HG03139 (cell line): ENCODE results near the gene CRYBG2.
"Not testable (repeated sequence)": the region's sequence is repeated elsewhere in the genome, so short reads cannot be mapped to it uniquely, and the experiment has no call there.

ENCODE experiments used
- ATAC-seq: cut with Tn5 transposase; IDR thresholded peaks from one replicate; pipeline ENCODE4 v1.9.1; 2021; ENCODE audit not compliant: unreplicated experiment

The CRYBG2 gene

DNA sequence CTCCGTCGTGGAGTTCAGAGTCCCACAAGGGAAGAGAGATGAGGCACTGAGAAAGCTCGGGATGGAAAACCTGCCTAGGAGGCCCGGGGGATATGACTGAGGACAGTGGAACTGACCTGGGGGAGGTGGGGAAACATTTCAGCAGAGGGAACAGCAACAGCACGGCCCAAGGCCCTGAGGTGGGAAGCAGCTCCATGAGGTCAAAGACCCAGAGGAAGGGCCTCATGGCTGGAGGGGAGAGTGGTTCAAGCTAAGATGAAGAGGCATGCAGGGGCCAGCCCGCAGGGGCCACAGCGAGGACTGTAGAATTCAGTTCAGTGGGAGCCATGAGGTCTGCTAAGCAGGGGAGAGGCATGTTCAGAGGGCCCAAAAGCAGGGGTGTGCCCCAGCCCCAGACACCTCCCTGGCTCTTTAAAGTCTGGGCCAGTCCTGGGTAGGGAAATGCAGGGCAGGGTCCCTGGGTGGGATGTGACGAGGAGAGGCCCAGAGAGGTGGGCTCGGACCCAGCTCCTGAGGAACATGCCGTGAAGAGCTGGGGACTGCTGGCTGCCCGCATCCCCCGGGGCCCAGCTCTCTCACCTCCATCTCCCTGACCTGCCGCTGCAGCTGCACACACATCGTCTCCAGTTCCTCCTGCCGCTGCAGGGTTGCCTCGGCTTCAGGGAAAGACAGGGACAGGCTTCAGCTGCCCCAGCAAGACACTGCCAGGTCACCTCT is 57.4 kb downstream of the CRYBG2 start:
- ATAC-seq, result no peak

DNA sequence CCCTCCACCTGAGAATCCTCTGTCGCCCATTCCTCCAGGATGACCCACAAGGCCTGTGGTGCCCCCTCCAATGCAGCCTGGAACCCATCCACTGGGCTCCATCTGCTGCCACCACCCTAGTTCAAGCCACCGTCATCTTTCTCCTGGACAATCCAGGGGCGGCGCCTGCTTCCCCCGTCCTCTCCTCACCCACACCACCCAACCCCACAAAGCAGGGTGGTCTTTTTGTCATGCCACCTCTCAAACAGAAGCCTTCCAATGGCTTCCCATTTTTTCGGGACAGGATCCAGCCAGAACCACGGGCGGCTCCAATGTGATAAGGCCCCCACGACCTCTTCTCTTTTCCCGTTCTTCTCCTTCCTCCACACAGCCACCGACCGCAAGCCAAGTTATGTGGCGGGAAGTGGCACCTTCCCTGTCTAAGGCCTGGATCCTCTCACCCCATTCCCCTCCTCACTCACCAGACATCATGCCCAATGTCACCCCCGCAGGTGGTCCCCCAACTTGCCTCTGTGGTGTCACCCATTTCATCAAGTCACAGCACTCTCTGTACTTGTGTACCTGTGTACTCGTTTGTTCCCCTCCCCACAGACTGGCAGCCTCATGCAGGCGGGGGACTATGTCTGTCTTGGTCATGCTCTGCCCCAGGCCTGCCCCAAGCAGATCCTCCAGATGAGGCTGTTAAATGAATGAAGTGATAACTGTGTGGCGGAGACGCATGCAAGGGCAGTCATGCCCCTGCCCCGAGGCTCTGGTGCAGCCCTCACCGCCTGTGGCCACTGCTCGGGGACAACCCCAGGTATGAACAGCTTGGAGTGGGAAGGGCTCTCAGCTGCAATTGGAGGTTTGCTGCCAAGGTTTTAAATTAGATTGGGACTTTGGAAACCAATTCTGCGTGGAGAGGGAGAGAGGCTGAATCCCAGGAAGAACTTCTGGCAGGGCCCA is 58.5 kb downstream of the CRYBG2 start:
- ATAC-seq, result no peak

- no peak for ATAC-seq
Observed at GRCh38 chr1:26293911-26294463, 59.9 kb downstream of the CRYBG2 start.

- ATAC-seq, result not testable (repeated sequence)
Observed at GRCh38 chr1:26292735-26293134, 61.2 kb downstream of the CRYBG2 start.

- no peak for ATAC-seq
Observed at GRCh38 chr1:26291939-26292338, 62.0 kb downstream of the CRYBG2 start.

GRCh38 chr1:26291433-26291832 is 62.5 kb downstream of the CRYBG2 start:
- ATAC-seq, result no peak

DNA sequence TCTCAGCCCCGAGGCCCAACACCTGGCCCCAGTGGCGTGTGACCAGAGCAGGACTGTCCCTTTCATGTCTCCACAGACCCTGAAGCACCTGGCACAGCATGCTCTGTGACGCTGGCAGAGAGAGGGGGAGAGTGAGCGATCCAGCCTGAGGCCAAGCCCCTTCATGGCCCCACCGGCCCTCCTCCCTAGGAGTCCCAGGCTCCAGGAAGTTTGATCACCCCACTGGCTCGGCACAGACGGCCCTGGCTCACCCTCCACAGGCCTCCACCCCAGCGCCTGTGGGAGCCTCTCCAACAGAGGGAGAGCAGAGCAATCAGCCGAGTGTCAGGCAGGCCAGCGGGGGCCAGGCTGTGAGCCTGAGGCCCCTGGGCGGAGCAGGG is 63.1 kb downstream of the CRYBG2 start:
- ATAC-seq, result no peak

DNA sequence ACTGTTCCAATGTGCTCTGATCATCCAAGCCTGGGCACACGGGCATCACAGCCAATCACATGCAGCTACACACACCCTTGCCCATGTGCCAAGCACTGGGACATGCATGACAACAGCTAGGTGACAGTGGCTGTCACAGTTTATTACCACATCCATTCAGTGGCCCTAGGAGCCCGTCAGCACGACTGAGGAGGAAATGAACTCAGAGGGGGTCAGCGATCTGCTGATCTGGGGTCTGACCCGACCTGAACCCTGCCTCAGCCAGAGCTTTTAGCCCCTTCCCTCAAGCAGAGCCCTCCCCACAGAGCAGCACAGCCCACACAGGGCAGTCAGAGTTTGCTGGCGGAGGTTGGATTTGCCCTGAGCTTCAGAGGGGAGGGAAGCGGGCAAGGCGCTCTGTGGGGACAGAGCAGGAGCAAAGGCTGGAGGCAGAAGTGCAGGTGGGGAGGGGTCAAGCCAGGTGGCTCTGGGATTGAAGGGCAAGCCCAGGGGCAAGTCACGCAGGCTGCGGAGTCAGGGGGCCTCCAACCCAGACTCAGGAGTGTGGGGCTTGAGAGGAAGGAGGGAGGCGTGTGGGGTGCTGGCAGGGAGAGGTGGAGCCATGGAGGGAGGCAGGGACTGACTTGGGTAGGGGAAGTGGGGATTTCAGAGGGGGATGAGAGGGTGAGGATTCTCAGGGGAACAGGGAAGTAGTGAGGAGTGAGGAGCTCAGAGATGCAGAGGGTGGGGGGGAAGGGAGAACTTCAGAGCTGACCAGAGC is 63.6 kb downstream of the CRYBG2 start:
- ATAC-seq, result no peak

DNA sequence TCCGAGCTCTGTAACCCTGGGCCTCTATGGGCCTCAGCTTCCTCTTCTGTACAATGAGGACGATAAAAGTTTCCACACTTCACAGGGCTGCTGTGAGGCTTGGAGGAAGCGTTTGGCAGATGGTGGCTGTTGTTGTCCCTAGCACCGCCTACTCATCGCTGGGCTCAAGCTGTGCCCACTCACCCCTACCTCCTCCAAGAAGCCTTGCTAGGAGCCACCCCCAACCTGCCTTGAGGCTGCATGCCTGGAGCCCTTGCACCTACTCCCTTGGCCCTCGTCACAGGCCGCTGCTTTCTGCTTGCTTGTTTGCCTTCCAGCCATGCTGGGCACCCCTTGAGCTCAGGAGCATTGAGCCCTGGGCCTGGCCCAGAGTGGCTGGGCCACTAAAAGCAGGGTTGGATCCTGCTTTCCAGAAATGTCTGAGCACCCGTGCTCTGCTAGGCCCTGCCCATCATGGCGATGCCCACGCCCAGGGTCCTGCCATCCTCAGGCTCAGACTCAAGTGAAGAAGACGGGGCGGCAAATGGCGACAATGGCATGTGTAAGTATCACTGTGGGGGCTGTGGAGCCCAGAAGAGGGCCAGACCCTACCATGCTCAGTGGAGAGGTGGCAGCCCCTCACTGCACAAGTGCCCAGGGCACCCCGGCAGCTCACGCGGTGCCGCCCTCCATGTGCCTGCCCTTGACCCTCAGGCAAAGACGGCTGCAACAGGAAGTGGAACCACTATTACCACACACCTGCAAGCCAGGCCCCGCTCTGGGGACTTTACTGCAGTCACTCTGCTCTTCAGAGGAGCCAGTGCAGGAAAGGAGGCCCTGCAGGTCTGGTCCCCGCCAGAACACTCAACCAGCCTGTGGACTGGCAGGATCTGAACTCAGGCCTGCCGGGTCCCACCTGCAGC is 64.5 kb downstream of the CRYBG2 start:
- ATAC-seq, result no peak

DNA sequence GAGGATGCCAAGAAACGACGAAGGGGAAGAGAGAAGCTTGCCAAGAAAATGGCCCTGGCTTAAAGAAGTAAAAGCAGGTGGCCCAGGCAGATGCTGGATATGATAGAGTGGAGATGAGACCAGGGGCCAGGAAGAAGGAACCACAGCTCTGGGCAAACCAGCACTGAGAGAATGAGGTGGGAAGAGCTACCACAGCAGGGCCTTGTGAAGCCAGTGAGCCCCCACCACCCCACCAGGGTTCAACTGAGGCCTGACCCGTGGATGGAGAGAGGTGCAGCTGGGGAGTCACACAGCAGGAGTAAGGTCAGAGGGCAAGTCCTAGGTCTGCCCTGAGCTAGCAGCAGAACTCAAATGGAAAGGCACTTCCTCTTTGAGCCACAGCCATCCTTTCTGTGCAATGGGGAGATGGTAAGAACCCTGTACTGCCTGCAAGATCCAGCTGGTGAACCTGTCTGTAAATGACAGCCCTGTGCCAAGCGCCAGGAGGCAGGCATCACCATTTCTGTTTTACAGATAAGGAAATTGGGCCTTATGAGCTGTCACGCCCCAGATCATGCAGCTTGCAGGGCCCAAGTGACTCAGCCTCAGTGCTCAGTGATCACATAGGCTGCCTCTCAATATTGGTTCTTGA is 65.5 kb downstream of the CRYBG2 start:
- ATAC-seq, result no peak

- ATAC-seq, result no peak
Observed at GRCh38 chr1:26287811-26288210, 66.1 kb downstream of the CRYBG2 start.

GRCh38 chr1:26287033-26287711 is 66.8 kb downstream of the CRYBG2 start:
- ATAC-seq, result no peak

- no peak for ATAC-seq
Observed at GRCh38 chr1:26286064-26286416, 67.9 kb downstream of the CRYBG2 start.

GRCh38 chr1:26285366-26286063 is 68.4 kb downstream of the CRYBG2 start:
- no peak for ATAC-seq

DNA sequence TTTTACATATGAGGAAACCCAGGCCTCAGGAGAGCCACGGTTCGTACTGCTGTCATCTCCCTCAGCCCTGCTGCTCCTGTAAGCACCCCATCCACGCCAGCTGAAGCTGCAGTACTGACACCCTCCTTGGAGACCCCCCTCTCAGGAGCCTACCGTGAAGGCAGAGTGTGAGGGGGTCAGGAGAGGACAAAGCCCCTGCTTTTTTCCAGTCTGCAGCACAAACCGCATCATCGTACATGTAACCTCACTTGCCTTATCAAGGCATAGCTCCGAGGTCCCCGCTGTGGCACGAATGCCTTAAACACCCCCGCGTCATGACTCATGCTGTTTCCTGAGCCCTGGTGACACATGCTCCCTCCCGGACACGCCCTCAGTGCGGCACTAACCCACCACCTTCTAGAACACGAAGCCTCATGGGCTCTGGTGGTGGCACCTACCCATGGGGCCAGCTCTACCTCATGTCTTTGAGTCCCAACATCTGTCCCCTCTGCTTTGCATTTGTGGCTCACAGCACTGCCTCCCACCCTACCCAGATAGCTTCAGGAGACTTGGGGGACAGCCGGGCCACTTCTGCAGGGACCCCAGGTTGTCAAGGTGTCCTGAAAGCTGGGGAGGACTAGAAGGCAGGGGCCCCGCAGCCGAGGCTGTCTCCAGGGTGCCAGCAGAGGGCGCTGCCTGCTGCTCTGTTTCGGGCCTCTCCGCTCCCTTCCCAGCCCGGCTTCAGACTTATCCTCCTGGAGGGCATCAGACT is 69.2 kb downstream of the CRYBG2 start:
- ATAC-seq, result no peak

- no peak for ATAC-seq
Observed at GRCh38 chr1:26283871-26284596, 69.9 kb downstream of the CRYBG2 start.

GRCh38 chr1:26283279-26283853 is 70.6 kb downstream of the CRYBG2 start:
- ATAC-seq, result no peak
